NCI-H1092 treated with DMSO at 0.1 percent for 48 hours (cell line): ENCODE data around the gene ZNF362.

Experiments used
- DNase-seq: peaks from one replicate; lab custom pipeline; 2025; lab: John Stamatoyannopoulos, UW

Gene ZNF362

GRCh38 chr1:33346927-33347649 is 90.8 kb downstream of the ZNF362 start:
- DNase-seq = no peak

DNA sequence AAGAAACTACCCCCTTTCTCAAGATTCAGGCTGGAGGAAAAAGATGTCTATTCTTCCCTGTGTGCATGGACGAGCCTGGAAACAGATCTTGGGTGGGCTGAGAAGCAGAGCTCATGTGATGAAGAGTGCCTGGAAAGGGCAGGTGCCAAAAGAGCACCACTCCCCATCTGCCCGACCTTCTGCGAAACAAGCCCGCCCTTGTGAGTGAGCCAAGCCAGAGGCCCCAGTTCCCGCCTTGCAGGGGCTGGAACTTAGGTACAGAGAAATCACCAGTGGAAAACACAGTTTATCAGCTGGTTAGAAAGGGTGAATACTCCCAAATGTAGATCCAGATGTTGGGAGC is 91.3 kb downstream of the ZNF362 start:
- peak; percentile 68 for DNase-seq

DNA sequence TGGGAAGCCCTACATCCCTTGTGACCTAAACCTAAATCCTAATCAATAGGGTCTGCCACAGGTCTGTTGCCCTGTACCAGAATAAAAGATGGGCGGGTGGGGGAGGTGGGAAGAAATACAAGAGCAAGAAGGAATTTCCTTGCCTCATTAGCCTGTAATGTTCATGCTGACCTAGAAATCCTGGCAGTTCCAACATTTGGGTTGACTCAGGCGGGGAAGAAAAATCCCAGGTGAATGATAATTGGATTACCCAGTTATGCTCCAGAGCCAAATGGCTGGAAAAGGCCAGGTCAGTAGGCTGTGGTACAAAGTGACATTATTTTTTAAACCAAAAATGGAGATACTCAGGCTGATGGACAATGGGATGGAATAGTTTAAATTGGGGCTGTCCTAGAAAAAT is 91.9 kb downstream of the ZNF362 start:
- DNase-seq = no peak

DNA sequence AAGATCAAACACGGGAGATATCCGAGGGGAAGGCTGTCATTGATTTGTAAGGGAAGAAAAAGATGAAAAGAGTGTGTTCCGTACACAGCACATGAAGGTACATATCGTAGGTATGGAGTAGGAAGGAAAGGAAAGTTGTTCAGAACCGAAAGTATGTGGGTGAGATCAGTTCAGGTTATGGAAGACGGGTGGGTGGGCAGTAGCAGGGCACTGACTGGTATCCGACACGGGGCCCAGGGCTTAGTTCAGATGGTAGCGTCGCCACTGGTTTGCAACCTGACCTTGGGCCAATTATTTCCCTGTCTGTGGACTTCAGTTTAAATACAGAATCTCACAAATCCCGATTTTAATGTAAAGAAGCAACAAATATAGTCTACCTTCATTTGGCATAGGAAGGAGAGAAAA is 92.4 kb downstream of the ZNF362 start:
- DNase-seq = peak; percentile 43

DNA sequence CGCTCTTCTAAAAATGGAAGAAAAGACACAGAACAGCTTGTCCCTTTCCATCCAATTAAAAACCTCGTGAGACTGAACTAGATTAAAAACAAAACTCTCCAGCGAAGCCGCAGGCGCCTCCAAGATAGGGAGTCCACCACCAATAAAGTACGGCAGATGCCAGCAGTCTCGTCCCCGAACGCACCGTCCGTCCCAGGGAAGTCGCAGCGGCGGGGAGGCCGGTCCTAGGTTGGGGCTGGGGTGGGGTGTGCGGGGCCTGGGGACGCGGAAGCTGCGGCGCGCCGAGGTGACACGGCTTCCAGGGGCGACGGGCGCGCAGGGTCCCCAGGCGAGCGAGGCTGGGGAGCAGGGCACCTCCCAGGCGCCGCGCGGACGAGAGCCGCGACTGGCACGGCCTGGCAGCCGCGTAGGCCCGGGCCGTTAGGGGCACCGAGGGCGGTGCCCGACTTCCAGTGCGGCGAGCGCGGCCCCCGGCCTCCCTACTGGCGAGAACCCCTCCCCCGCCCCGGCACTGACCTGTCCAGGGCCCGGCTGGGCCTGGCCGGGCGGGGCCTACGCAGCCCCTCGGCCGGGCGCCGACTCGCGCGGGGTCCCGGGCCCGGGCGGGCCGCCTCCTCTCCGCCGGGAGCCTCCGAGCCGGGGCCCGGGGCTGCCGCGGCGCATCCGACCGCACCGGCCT is 92.9 kb downstream of the ZNF362 start:
- DNase-seq = peak; percentile 43

DNA sequence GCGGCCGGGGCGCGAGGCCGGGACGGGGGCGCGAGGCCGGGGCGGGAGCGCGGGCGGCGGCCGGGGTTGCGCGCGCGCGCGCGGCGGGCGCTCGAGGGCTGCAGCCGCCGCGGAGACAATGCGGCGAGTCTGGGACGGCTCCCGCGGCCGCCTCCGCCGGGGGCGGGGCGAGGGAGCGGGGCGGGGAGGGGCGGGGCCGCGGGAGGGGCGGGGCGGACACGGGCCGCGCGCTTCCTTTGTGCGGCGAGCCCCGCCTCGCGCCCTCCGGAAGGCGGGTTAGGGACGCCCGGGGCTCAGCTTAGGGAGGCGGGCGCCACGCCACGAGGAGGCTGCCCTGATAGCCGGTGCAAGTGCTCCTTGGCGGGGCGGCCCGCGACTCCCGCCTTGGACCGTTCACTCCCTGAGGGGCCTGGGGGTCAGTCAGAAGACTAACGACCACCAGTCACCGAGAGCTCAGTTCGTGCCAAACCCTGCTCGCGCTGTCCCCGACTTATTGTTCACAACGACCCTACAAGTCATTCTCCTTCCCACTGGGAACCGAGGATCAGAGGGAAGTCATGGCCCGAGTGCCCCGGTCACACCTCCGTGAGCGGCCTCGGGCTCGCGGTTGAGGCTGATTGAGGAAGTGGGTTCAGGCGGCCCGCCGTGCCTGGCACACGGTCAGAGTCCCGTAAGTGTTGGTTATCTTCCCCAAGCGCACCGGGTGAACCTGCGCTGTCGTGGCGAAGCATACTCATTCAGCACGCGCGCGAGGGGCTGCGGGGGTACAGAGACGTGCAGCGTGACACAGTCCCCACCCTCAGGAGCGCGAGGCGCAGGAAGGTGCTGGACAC is 93.7 kb downstream of the ZNF362 start:
- peak; percentile 89 for DNase-seq
